Measurements from ENCODE around the gene RUBCN. TPM values are rescaled to one million over a fixed set of nuclear protein-coding genes. Genes with fewer than 3 reads are reported as not detected.

RUBCN gene
- total and polyA plus RNA-seq, 2 of the 13 experiments (the other 11 are each of a cell fraction or from before 2014, with no cell fraction given): 5.2 to 8.1 TPM

GRCh38 chr3:197749315-197749600 is 12.6 kb upstream of the RUBCN start (continued):
- TF ChIP-seq CREM (IDR thresholded peaks at IDR 0.05): 0 out of 2 replicates have a peak, but pooled peaks have one; percentile 14
- TF ChIP-seq CREM (CRISPR knock-in tag; IDR thresholded peaks at IDR 0.05): no peak
- TF ChIP-seq ZBTB21 (CRISPR knock-in tag; IDR thresholded peaks at IDR 0.05): peak; percentile 82
- TF ChIP-seq RXRA (CRISPR knock-in tag; IDR thresholded peaks at IDR 0.05): 0 out of 2 replicates have a peak, but pooled peaks have one; percentile 36
- peak; percentile 23; the same call in 1 of the 2 replicates for TF ChIP-seq CREB1 (IDR thresholded peaks at IDR 0.05)
- no peak for TF ChIP-seq CREB1 (CRISPR knock-in tag; IDR thresholded peaks at IDR 0.05)
- no peak for TF ChIP-seq HMG20B (CRISPR knock-in tag; conservative IDR thresholded peaks at IDR 0.05)
- TF ChIP-seq ZFP91 (CRISPR knock-in tag; IDR thresholded peaks at IDR 0.05; ENCODE audit: borderline replicate concordance): 0 out of 2 replicates have a peak, but pooled peaks have one; percentile 63
- peak; percentile 92 for TF ChIP-seq ZNF292 (CRISPR knock-in tag; IDR thresholded peaks at IDR 0.05; ENCODE audit: borderline replicate concordance, low read depth)
- TF ChIP-seq MIXL1 (CRISPR knock-in tag; IDR thresholded peaks at IDR 0.05): 0 out of 2 replicates have a peak, but pooled peaks have one; percentile 4
- TF ChIP-seq SNAPC2 (CRISPR knock-in tag; IDR thresholded peaks at IDR 0.05): 0 out of 2 replicates have a peak, but pooled peaks have one; percentile 45
- TF ChIP-seq MAZ (IDR thresholded peaks at IDR 0.05; ENCODE audit: borderline replicate concordance, low read depth, low read length): peak; percentile 27; the same call in 1 of the 2 replicates
- no peak for TF ChIP-seq MAZ (CRISPR knock-in tag; IDR thresholded peaks at IDR 0.05; ENCODE audit: low read depth)
- no peak for TF ChIP-seq THRA (CRISPR knock-in tag; IDR thresholded peaks at IDR 0.05; ENCODE audit: borderline replicate concordance)
- TF ChIP-seq CSRNP2 (CRISPR knock-in tag; conservative IDR thresholded peaks at IDR 0.05; ENCODE audit: low read depth): no peak
- TF ChIP-seq SAP130 (CRISPR knock-in tag; IDR thresholded peaks at IDR 0.05; ENCODE audit: low read depth): 0 out of 2 replicates have a peak, but pooled peaks have one; percentile 5
- 0 out of 2 replicates have a peak, but pooled peaks have one; percentile 5 for TF ChIP-seq ATF3 (CRISPR knock-in tag; IDR thresholded peaks at IDR 0.05)
- TF ChIP-seq HNRNPLL (IDR thresholded peaks at IDR 0.05; ENCODE audit: low read depth, low read length, poor library complexity, severe bottlenecking): peak; percentile 87
